Measurements from ENCODE around the gene PALB2.
"Not testable (repeated sequence)": the region's sequence is repeated elsewhere in the genome, so short reads cannot be mapped to it uniquely, and the experiment has no call there.

PALB2 gene

GRCh38 chr16:23584186-23585076 lies 56.7 kb downstream of the PALB2 start:
- Histone ChIP-seq H3K36me3 (peaks cover 69% of the 10 kb centered on the region), H3K27me3 (no peaks in the 10 kb centered on the region), H3K4me1 (ENCODE audit: control insufficient read depth in 1 of 2, insufficient read depth in 1 of 2, low read depth in 1 of 2, low read length in 1 of 2) (no peaks in the 10 kb centered on the region), H3K27ac (no peak overlapping the region), H3K4me3 (ENCODE audit: low read depth in 1 of 2, low read length in 1 of 2) (no peak overlapping the region), H3K9me3 (no peaks in the 10 kb centered on the region)
- TF ChIP-seq CTCF (IDR thresholded peaks at IDR 0.05), result no peak

GRCh38 chr16:23583271-23583670 lies 57.8 kb downstream of the PALB2 start:
- H3K4me3 ChIP-seq (ENCODE audit: low read depth in 1 of 2, low read length in 1 of 2); H3K27ac ChIP-seq; H3K9me3 ChIP-seq; H3K4me1 ChIP-seq (ENCODE audit: control insufficient read depth in 1 of 2, insufficient read depth in 1 of 2, low read depth in 1 of 2, low read length in 1 of 2); H3K27me3 ChIP-seq: not testable (repeated sequence)
- peaks cover 69% of the 10 kb centered on the region for H3K36me3 ChIP-seq

GRCh38 chr16:23581764-23582163 lies 59.3 kb downstream of the PALB2 start:
- peaks cover 59% of the 10 kb centered on the region for H3K36me3 ChIP-seq
- no peak overlapping the region for H3K4me3 ChIP-seq (ENCODE audit: low read depth in 1 of 2, low read length in 1 of 2)
- H3K27me3 ChIP-seq, result no peaks in the 10 kb centered on the region
- no peak overlapping the region for H3K27ac ChIP-seq
- no peak for TF ChIP-seq CTCF (IDR thresholded peaks at IDR 0.05)
- H3K9me3 ChIP-seq, result no peaks in the 10 kb centered on the region
- H3K4me1 ChIP-seq (ENCODE audit: control insufficient read depth in 1 of 2, insufficient read depth in 1 of 2, low read depth in 1 of 2, low read length in 1 of 2), result peaks cover 0 to 7% of the 10 kb centered on the region in 2 experiments

- Histone ChIP-seq H3K27me3 (no peaks in the 10 kb centered on the region), H3K36me3 (peaks cover 46% of the 10 kb centered on the region), H3K4me3 (ENCODE audit: low read depth in 1 of 2, low read length in 1 of 2) (no peak overlapping the region), H3K9me3 (no peaks in the 10 kb centered on the region), H3K27ac (no peak overlapping the region), H3K4me1 (ENCODE audit: control insufficient read depth in 1 of 2, insufficient read depth in 1 of 2, low read depth in 1 of 2, low read length in 1 of 2) (peaks cover 0 to 7% of the 10 kb centered on the region in 2 experiments)
- TF ChIP-seq CTCF (IDR thresholded peaks at IDR 0.05), result no peak
Measured at GRCh38 chr16:23580391-23580790, 60.7 kb downstream of the PALB2 start.

GRCh38 chr16:23579371-23579770 lies 61.7 kb downstream of the PALB2 start:
- no peak overlapping the region for H3K4me3 ChIP-seq (ENCODE audit: low read depth in 1 of 2, low read length in 1 of 2)
- H3K27me3 ChIP-seq, result no peaks in the 10 kb centered on the region
- H3K4me1 ChIP-seq (ENCODE audit: control insufficient read depth in 1 of 2, insufficient read depth in 1 of 2, low read depth in 1 of 2, low read length in 1 of 2), result peaks cover 0 to 7% of the 10 kb centered on the region in 2 experiments
- TF ChIP-seq CTCF (IDR thresholded peaks at IDR 0.05), result no peak
- peaks cover 42% of the 10 kb centered on the region for H3K36me3 ChIP-seq
- H3K9me3 ChIP-seq, result no peaks in the 10 kb centered on the region
- H3K27ac ChIP-seq, result no peak overlapping the region

GRCh38 chr16:23578101-23578830 lies 62.8 kb downstream of the PALB2 start:
- no peak for TF ChIP-seq CTCF (IDR thresholded peaks at IDR 0.05)
- H3K4me1 ChIP-seq (ENCODE audit: control insufficient read depth in 1 of 2, insufficient read depth in 1 of 2, low read depth in 1 of 2, low read length in 1 of 2), result peaks cover 0 to 7% of the 10 kb centered on the region in 2 experiments
- H3K27ac ChIP-seq, result no peak overlapping the region
- H3K27me3 ChIP-seq, result no peaks in the 10 kb centered on the region
- H3K36me3 ChIP-seq, result peaks cover 37% of the 10 kb centered on the region
- no peak overlapping the region for H3K4me3 ChIP-seq (ENCODE audit: low read depth in 1 of 2, low read length in 1 of 2)
- H3K9me3 ChIP-seq, result no peaks in the 10 kb centered on the region
